ENCODE measurements around the gene STX10.

GRCh38 chr19:13098277-13099072 lies 51.7 kb downstream of the STX10 start:
- TF ChIP-seq CTCF (IDR thresholded peaks at IDR 0.05) (no peak), POLR2A (IDR thresholded peaks at IDR 0.05) (no peak)

Measured in testis (tissue), 2 donors.